Measurements from ENCODE around the gene NT5C3A.

DNA sequence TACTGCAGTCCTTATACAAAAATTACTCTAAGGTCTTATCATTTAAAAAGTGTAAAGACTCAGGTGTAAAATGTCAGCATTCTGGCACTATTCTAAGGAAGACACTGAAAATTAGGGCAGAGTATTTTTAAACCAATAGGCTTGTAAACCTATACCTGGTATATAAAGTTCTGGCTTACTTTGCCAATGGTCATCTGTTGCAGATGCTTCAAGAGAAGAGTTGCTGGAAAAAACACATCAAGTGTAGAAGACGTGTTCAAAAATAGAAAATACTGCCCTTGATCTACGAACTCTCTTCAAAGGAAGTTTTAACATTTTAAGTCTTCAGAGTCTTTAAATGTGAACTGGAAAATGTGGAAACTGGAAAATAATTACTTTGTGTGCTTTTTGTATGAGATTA is 23.9 kb downstream of the NT5C3A start:
- no peak for TF ChIP-seq EZH2phosphoT487 (IDR thresholded peaks at IDR 0.05; ENCODE audit: low read depth, severe bottlenecking, unreplicated experiment)
- TF ChIP-seq CTCF (IDR thresholded peaks at IDR 0.05; ENCODE audit: poor library complexity), result no peak
- TF ChIP-seq EZH2 (IDR thresholded peaks at IDR 0.05; ENCODE audit: borderline replicate concordance), result no peak
